Hepatocyte (in vitro differentiated cells): ENCODE measurements around the gene WRNIP1.

Source experiments
- CTCF ChIP-seq: fragments of 200-600 bp; sonication (generic); IDR thresholded peaks from 2 replicates; pipeline ENCODE4 v1.5.1; 2016; ENCODE audit warnings: antibody characterized with exemption, mild to moderate bottlenecking; ENCODE audit not compliant: poor library complexity
- EZH2 ChIP-seq: fragments of 200-600 bp; sonication (generic); IDR thresholded peaks from 2 replicates; pipeline ENCODE4 v1.6.1; 2016; ENCODE audit warnings: antibody characterized with exemption, mild to moderate bottlenecking, borderline replicate concordance
- EZH2phosphoT487 ChIP-seq: fragments of 200-600 bp; sonication (generic); IDR thresholded peaks from one replicate; pipeline ENCODE4 v1.6.1; 2018; ENCODE audit warnings: antibody characterized with exemption, mild to moderate bottlenecking, low read depth, moderate library complexity; ENCODE audit not compliant: unreplicated experiment, severe bottlenecking

- TF ChIP-seq CTCF: no peak
- no peak for TF ChIP-seq EZH2
- no peak for TF ChIP-seq EZH2phosphoT487
Observed at GRCh38 chr6:2716936-2717700, 48.1 kb upstream of the WRNIP1 start.
